ENCODE measurements around the gene PPFIA3.
"Not testable (repeated sequence)": the region's sequence is repeated elsewhere in the genome, so short reads cannot be mapped to it uniquely, and the experiment has no call there.

PPFIA3 gene

GRCh38 chr19:49119411-49120324, at the start of gene PPFIA3:
TSS of gene PPFIA3 (plus strand) at chr19:49119544. CDS start at chr19:49127874, 8,330 bp downstream.
- DNase-seq, result peak; percentile 42

GRCh38 chr19:49070416-49070815, 48.9 kb upstream of the PPFIA3 start:
- DNase-seq, result no peak

- peak; percentile 37 for DNase-seq
These were observed 47.3 kb upstream of the PPFIA3 start for GRCh38 chr19:49071860-49072547.

- no peak for DNase-seq
These were observed 45.6 kb upstream of the PPFIA3 start for GRCh38 chr19:49073514-49074378.

DNA sequence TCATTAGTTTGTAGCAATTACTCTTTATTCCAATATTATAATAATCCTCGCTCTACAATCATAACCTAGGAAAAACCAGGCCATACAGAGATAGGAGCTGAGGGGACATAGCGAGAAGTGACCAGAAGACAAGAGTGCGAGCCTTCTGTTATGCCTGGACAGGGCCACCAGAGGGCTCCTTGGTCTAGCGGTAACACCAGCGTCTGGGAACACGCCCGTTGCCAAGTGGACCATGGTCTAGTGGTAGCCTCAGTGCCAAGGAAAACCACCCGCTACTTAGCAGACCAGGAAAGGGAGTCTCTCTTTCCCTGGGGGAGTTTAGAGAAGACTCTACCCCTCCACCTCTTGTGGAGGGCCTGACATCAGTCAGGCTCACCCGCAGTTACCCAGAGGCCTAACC, 44.5 kb upstream of the PPFIA3 start:
- not testable (repeated sequence) for DNase-seq

GRCh38 chr19:49080392-49080791, 39.0 kb upstream of the PPFIA3 start:
- DNase-seq, result no peak

- no peak for DNase-seq
These were observed 38.1 kb upstream of the PPFIA3 start for GRCh38 chr19:49081273-49081672.

- no peak for DNase-seq
These were observed 34.9 kb upstream of the PPFIA3 start for GRCh38 chr19:49084206-49085019.

DNA sequence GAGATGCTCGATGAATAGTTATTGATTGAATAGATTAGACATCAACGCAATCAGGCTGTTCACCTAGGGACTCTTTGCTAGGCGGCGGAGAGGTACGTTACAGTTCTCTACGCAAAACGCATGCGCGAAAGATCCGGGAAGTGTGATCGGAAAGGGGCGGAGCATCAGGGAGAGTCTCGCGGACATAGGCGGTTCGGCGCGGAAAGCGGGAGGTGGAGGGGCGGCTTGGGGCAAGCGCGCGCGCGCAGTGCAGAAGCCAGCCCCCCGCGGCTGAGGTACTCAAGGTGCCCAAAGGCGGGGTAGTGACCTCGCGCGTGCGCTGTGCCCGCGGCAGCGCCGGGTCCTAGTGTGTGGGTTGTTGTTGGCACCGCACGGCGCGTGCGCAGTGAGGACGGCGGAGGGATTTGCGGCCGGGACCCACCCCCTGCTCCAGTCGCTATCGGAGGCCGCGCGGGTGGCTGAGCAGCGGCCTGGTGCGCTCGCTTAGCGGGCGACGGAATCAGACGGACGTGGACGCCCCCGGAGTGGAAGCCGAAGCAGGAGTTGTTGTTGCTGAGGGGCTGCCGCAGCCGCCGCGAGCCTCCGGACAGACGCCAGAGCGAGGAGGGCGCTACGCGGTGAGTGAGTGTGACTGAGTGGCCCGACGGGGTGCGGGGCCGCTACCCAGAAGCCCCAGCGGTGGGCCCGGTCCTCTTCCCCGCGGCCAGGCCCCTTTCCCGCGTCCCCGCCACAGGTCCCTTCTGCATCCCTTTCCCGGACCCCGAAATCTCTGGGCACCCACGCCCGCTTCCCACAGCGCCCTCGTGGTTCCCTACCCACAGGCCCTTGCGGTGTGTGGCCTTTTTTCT, 34.1 kb upstream of the PPFIA3 start, which contains the start of gene SNRNP70:
SNRNP70 (plus strand) TSS at position 432 of the 848 bp plus-strand sequence. CDS start 964 bp downstream, outside the sequence.
- peak; percentile 98 for DNase-seq

- DNase-seq, result no peak
These were observed 33.5 kb upstream of the PPFIA3 start for GRCh38 chr19:49085868-49086232.

GRCh38 chr19:49086296-49086695, 33.0 kb upstream of the PPFIA3 start:
- no peak for DNase-seq

GRCh38 chr19:49091391-49092038, 27.8 kb upstream of the PPFIA3 start:
- DNase-seq, result no peak

GRCh38 chr19:49092686-49093085, 26.7 kb upstream of the PPFIA3 start:
- no peak for DNase-seq

DNA sequence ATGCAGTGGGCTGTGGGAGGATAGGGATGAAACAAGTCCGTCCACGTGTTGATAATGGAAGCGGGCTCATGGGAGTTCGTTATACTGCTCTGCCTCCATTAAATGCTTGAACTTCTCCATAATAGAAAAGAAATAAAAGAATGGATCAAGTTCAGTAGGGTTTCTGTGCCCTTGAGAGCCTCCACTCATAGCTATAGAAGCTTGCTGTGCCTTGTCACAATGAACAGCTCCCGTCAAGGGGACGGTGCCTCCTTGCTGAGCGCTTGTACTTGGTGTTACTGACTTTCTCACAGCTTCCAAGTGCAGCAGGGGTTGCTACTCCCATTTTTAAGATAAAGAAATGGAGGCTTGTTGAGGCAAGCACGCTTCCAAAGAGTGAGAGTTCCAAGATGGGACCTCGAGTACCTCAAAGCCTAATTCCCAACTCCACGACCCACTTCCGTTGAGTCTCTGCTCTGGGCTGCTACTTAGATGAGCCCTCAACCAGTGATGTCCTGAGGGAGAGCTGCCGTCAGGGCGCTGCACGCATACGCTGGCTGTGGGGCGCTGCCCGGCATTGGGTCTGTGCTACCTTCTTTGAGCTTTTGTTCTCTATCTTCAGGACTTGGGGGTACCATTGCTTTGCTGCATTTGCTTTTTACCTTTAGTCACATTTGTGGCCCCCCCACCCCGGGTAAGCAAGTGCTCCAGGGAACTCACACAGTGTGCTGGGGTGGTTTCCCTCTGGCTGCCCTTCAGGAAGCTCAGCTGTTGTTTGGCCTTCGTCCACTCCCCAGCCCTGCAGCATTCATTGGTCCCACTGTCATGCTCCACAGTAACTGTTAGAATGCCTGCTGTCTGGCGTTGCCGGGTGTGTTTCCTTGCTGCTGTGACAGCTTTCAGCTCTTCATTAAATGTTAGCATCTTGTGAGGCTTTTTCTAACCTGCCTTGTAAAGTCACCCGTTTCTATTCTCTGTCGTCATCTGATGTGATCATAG, 24.6 kb upstream of the PPFIA3 start:
- no peak for DNase-seq

- peak; percentile 79 for DNase-seq
These were observed 21.7 kb upstream of the PPFIA3 start for GRCh38 chr19:49097453-49098288.

DNA sequence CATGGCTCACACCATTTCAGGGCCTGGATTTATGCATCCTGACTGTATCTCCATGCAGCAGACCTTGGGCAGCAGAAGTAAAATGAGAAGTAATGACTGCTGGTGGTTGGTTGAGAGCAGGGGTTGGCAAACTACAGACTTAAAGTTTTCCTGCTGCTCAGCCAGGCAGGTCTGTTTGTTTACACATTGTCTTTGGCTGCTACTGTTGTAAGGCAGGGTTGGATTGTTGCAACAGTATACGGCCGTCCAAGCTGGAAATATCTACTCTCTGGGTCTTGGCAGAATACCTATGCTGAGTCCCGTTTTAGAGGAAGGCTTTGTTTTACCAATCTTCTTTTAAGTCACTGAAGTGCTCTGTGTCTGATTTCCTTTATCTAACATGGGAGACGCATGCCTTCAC, 20.5 kb upstream of the PPFIA3 start:
- DNase-seq, result no peak

- DNase-seq, result no peak
These were observed 18.2 kb upstream of the PPFIA3 start for GRCh38 chr19:49101160-49101559.

GRCh38 chr19:49102303-49102702, 17.0 kb upstream of the PPFIA3 start:
- no peak for DNase-seq
